Measurements from ENCODE around the gene RFTN2.

DNA sequence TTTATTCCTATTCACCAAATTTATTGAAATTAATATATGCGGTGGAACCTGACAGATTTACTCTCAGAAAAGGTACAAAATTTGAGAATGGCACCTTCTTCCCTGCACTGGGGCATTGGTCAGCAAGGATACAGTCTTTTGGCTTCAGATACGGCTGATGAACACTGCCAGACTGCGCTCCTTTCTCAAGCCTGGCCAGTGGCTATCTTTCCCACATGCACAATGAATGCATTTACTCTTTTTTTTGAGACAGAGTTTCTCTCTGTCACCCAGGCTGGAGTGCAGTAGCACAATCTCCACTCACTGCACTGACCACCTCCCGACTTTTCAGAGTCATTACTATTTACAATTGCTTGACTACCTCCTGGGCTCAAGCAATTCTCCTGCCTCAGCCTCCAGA is 97.9 kb downstream of the RFTN2 start:
- TF ChIP-seq, protein P1, sequence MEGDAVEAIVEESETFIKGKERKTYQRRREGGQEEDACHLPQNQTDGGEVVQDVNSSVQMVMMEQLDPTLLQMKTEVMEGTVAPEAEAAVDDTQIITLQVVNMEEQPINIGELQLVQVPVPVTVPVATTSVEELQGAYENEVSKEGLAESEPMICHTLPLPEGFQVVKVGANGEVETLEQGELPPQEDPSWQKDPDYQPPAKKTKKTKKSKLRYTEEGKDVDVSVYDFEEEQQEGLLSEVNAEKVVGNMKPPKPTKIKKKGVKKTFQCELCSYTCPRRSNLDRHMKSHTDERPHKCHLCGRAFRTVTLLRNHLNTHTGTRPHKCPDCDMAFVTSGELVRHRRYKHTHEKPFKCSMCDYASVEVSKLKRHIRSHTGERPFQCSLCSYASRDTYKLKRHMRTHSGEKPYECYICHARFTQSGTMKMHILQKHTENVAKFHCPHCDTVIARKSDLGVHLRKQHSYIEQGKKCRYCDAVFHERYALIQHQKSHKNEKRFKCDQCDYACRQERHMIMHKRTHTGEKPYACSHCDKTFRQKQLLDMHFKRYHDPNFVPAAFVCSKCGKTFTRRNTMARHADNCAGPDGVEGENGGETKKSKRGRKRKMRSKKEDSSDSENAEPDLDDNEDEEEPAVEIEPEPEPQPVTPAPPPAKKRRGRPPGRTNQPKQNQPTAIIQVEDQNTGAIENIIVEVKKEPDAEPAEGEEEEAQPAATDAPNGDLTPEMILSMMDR (IDR thresholded peaks at IDR 0.05): no peak
- no peak for TF ChIP-seq POLR2A (IDR thresholded peaks at IDR 0.05)
- TF ChIP-seq POLR2AphosphoS5 (IDR thresholded peaks at IDR 0.05): no peak
